Mesendoderm (in vitro differentiated cells): Measurements from ENCODE around the gene NDC1.

Experiments used
- DNase-seq: peaks from one replicate; pipeline ENCODE4 v3.0.0; 2013
- H2AK5ac ChIP-seq: 2 replicates; pipeline ENCODE4 v1.6.1; 2013; ENCODE audit warnings: low read length, inconsistent platforms
- H2BK120ac ChIP-seq: 2 replicates; pipeline ENCODE4 v1.6.1; 2013; ENCODE audit warnings: low read depth, mild to moderate bottlenecking, low read length, moderate library complexity, mixed read lengths
- H2BK15ac ChIP-seq: replicated peaks from 2 replicates; pipeline ENCODE4 v1.6.1; 2013; ENCODE audit warnings: low read depth, mild to moderate bottlenecking, moderate library complexity
- H2BK5ac ChIP-seq: 2 replicates; pipeline ENCODE4 v1.6.1; 2013; ENCODE audit warnings: low read length, inconsistent platforms
- H3K18ac ChIP-seq: 2 replicates; pipeline ENCODE4 v1.6.1; 2013; ENCODE audit warnings: mild to moderate bottlenecking, low read length, mixed read lengths
- H3K23ac ChIP-seq: one replicate; pipeline ENCODE4 v1.6.1; 2013; ENCODE audit warnings: low read length
- H3K27ac ChIP-seq: 2 replicates; pipeline ENCODE4 v1.5.1; 2013; ENCODE audit warnings: low read depth, mild to moderate bottlenecking, inconsistent platforms, low read length, moderate library complexity
- H3K27me3 ChIP-seq: 2 replicates; pipeline ENCODE4 v1.6.1; 2013; ENCODE audit warnings: low read length, control low read depth, mild to moderate bottlenecking, inconsistent platforms; ENCODE audit not compliant: insufficient read depth, poor library complexity
- H3K36me3 ChIP-seq: 2 replicates; pipeline ENCODE4 v1.6.1; 2013; ENCODE audit warnings: low read length, inconsistent platforms; ENCODE audit not compliant: control insufficient read depth, insufficient read depth
- H3K4ac ChIP-seq: one replicate; pipeline ENCODE4 v1.6.1; 2013; ENCODE audit warnings: low read depth, mild to moderate bottlenecking, low read length, moderate library complexity
- H3K4me1 ChIP-seq: 2 replicates; pipeline ENCODE4 v1.6.1; 2013; ENCODE audit warnings: low read depth, low read length, inconsistent platforms; ENCODE audit not compliant: control insufficient read depth
- H3K4me2 ChIP-seq: 2 replicates; pipeline ENCODE4 v1.6.1; 2013; ENCODE audit warnings: low read length
- H3K4me3 ChIP-seq: 2 replicates; pipeline ENCODE4 v1.5.1; 2013; ENCODE audit warnings: mild to moderate bottlenecking, low read length
- H3K56ac ChIP-seq: one replicate; pipeline ENCODE4 v1.6.1; 2013; ENCODE audit warnings: low read length
- H3K79me1 ChIP-seq: 2 replicates; pipeline ENCODE4 v1.6.1; 2013; ENCODE audit warnings: low read length, inconsistent platforms
- H3K79me2 ChIP-seq: 2 replicates; pipeline ENCODE4 v1.6.1; 2013; ENCODE audit warnings: mild to moderate bottlenecking, low read length; ENCODE audit not compliant: control insufficient read depth, insufficient read depth
- H3K9ac ChIP-seq: 2 replicates; pipeline ENCODE4 v1.6.1; 2013; ENCODE audit warnings: low read length, inconsistent platforms
- H4K5ac ChIP-seq: one replicate; pipeline ENCODE4 v1.6.1; 2013; ENCODE audit warnings: low read length
- H4K8ac ChIP-seq: one replicate; pipeline ENCODE4 v1.6.1; 2013; ENCODE audit warnings: low read depth, mild to moderate bottlenecking, control low read depth, low read length, moderate library complexity
- WGBS: extraction: QIAGEN DNeasy Blood & Tissue Kit; methylation state at CpG from one replicate; pipeline ENCODE4 v1.1.7; 2013; ENCODE audit warnings: low lambda C conversion rate, missing lambda C conversion rate; ENCODE audit not compliant: insufficient coverage; ENCODE audit errors: extremely low coverage; 5-methylcytosine and 5-hydroxymethylcytosine counted together

The NDC1 gene

DNA sequence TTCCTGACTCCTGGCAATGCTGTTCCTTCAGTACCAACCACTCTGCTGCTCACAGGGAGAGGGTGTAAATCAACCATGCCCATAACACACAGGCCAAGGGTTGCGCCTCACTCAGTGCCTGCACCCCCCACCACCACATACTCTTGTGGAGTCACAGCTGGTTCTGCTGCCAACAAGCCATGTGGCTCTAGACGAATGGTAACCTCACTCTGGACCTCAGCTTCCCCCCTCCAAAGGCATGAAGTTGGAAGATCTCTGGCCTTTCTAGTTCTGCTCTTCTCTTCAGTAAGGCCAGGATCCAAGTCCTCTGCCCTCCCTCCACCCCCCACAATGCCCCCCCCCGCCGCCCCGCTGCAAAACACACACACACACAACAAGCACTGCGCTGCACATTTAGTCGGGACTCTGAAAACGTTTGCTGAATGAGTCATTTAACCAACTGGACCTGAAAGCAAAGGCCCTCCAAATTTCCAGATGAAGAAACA is 97.4 kb downstream of the NDC1 start:
- Histone ChIP-seq H3K79me1 (no peaks in the 10 kb centered on the region), H2BK120ac (no peak overlapping the region), H2BK5ac (no peak overlapping the region), H2AK5ac (peak overlapping the region; percentile 48), H3K4me1 (peaks cover 13% of the 10 kb centered on the region), H3K27me3 (peaks cover 2% of the 10 kb centered on the region), H3K79me2 (peaks cover 7% of the 10 kb centered on the region), H2BK15ac (no peak overlapping the region), H3K9ac (no peak overlapping the region), H4K5ac (no peak overlapping the region), H3K36me3 (no peaks in the 10 kb centered on the region), H3K27ac (no peak overlapping the region), H3K18ac (no peak overlapping the region), H3K4ac (no peak overlapping the region), H3K56ac (no peak overlapping the region), H3K4me3 (no peak overlapping the region), H4K8ac (no peak overlapping the region), H3K23ac (no peak overlapping the region), H3K4me2 (no peak overlapping the region)
- DNase-seq, result no peak
- no CpG with 5 or more reads among the region's 8 CpGs for whole genome bisulfite sequencing

DNA sequence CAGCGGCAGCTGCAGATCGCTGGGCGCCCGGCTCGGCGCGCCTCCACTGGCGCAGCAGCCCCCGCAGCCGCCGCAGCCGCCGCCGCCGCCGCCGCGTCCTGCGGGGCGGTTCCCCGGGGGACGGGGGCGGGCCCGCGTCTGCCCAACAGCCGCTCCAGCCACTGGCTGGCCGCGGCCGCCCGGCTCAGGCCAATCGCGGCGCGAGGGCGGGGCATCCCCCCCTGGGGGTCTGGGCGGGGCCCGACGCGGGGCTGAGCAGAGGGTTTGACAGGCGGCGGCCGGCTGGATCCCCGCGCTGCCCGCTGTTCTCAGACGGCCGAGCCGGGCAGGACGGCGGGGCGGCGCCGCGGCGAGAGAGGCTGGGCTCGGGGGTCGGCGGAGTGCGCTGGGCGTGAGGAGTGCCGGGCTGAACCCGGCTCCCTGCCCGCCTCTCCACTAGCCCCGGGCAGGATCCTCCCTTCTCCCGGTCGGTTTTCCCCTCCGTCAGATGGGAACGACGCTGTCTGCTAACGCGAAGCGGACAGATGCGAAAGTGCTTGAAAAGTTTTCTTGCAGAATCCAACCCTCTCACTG is 98.9 kb downstream of the NDC1 start, which contains the start of gene GLIS1:
TSS of gene GLIS1 (minus strand) at position 56 of the 573 bp plus-strand sequence. CDS start 1,100 bp downstream, outside the sequence.
- no peak within 1 kb of the TSS for H2AK5ac ChIP-seq
- H3K79me2 ChIP-seq, result peaks cover 13% of the 10 kb centered on the region
- peaks cover 3% of the 10 kb centered on the region for H3K79me1 ChIP-seq
- peak within 1 kb of the TSS; percentile 80 for H3K9ac ChIP-seq
- no peak within 1 kb of the TSS for H2BK120ac ChIP-seq
- peaks cover 22% of the 10 kb centered on the region for H3K4me1 ChIP-seq
- peak within 1 kb of the TSS; percentile 21 for H2BK5ac ChIP-seq
- DNase-seq, result peak; percentile 93
- H3K4me2 ChIP-seq, result peak within 1 kb of the TSS; percentile 93
- H3K4me3 ChIP-seq, result peak within 1 kb of the TSS; percentile 52
- H3K27me3 ChIP-seq, result peaks cover 2% of the 10 kb centered on the region
- no peak within 1 kb of the TSS for H3K27ac ChIP-seq
- peak within 1 kb of the TSS; percentile 98 for H3K18ac ChIP-seq
- peak within 1 kb of the TSS; percentile 94 for H3K56ac ChIP-seq
- no peaks in the 10 kb centered on the region for H3K36me3 ChIP-seq
- no CpG with 5 or more reads among the region's 73 CpGs for WGBS
- H3K23ac ChIP-seq, result peak within 1 kb of the TSS; percentile 66
- H4K8ac ChIP-seq, result no peak within 1 kb of the TSS
- no peak within 1 kb of the TSS for H4K5ac ChIP-seq
- no peak within 1 kb of the TSS for H2BK15ac ChIP-seq
- peak within 1 kb of the TSS; percentile 28 for H3K4ac ChIP-seq

DNA sequence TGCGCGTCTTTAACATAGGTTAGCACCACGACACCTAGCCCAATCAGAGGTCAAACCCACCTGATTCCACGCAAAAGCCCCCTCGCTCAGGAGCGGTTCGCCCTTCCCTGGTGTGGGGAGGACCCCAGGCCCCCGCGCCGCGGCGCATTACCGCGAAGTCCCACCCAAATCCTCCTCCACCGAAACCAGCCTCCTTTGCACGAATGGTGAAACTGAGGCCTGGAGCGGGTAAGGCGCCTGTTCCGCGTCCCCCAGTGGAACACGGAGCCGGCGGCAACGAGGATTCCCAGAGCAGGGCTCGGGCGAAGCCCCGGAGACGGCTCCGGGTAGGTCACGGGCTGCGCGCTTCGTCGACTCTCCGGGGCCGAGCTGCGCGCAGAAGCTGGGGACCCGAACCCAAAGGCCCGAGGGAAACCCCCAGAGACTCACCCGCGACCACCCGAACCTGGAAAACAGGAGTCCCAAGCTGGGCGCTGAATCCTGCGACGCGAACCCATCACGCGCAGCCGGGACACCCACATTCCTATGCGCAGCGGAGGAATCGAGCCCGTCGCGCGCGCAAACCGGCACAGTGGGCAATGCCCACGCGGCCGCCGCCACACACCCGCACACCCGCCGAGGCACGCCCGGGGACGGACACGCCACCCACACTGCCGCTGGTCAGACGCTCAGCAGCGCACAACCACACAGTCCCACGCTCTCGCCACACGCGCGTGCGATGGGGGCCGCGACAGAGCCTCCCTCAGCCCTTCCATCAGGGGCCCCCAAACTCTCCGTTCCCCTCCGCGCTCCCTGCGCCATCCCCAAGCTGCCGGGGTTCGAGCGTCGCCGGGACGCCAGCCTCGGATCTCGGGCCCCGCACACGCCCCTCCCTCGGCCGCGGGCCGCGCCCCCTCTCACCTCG is 99.6 kb downstream of the NDC1 start:
- Histone ChIP-seq H3K27me3 (peaks cover 2% of the 10 kb centered on the region), H2AK5ac (no peak overlapping the region), H2BK120ac (no peak overlapping the region), H3K4me1 (peaks cover 22% of the 10 kb centered on the region), H3K4me3 (peak overlapping the region; percentile 52), H2BK15ac (no peak overlapping the region), H3K56ac (peak overlapping the region; percentile 94), H3K18ac (peak overlapping the region; percentile 98), H4K8ac (no peak overlapping the region), H3K36me3 (no peaks in the 10 kb centered on the region), H3K27ac (no peak overlapping the region), H2BK5ac (peak overlapping the region; percentile 21), H4K5ac (no peak overlapping the region), H3K79me1 (peaks cover 7% of the 10 kb centered on the region), H3K23ac (peak overlapping the region; percentile 66), H3K9ac (peak overlapping the region; percentile 80), H3K4me2 (peak overlapping the region; percentile 93), H3K4ac (peak overlapping the region; percentile 28), H3K79me2 (peaks cover 21% of the 10 kb centered on the region)
- DNase-seq, result no peak
- no CpG with 5 or more reads among the region's 101 CpGs for WGBS

DNA sequence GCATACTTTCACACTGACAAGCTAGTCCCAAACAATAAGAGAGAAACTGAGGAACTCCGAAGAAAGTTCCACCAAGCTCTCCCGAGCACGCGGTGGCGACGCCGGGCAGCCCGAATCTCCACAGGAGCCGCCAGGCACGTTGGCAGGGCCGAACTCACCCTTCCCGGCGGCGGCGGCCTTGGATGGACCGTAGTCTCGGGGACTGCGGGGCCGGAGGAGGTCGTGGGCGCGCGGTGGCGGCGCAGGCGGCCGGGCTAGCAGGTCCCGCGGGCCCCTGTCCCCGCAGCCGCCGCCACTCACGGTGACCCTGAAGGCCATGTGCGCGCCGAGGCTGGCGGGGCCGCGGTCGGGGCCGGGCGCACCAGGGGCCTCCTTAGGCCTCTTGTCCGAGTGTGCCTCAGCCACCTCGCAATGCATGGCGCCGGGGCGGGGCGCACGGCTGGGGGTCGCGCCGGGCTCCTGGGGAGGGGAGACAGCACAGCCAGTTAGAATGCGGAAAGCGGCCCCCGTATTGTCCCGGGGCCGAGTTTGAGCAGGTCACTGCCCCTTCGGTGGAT is 100.4 kb downstream of the NDC1 start:
- H3K36me3 ChIP-seq, result no peaks in the 10 kb centered on the region
- H3K4me3 ChIP-seq, result peak overlapping the region; percentile 52
- H3K27ac ChIP-seq, result no peak overlapping the region
- peak overlapping the region; percentile 93 for H3K4me2 ChIP-seq
- peak overlapping the region; percentile 94 for H3K56ac ChIP-seq
- H3K4me1 ChIP-seq, result peaks cover 22% of the 10 kb centered on the region
- H4K8ac ChIP-seq, result no peak overlapping the region
- no peak overlapping the region for H2BK15ac ChIP-seq
- peak overlapping the region; percentile 98 for H3K18ac ChIP-seq
- H3K9ac ChIP-seq, result peak overlapping the region; percentile 80
- H3K4ac ChIP-seq, result peak overlapping the region; percentile 28
- H3K23ac ChIP-seq, result no peak overlapping the region
- peaks cover 2% of the 10 kb centered on the region for H3K27me3 ChIP-seq
- no peak overlapping the region for H2BK5ac ChIP-seq
- H4K5ac ChIP-seq, result no peak overlapping the region
- H3K79me1 ChIP-seq, result peaks cover 7% of the 10 kb centered on the region
- no peak overlapping the region for H2AK5ac ChIP-seq
- H2BK120ac ChIP-seq, result peak overlapping the region; percentile 35
- peaks cover 23% of the 10 kb centered on the region for H3K79me2 ChIP-seq
- no CpG with 5 or more reads among the region's 58 CpGs for WGBS
- DNase-seq, result peak; percentile 75

DNA sequence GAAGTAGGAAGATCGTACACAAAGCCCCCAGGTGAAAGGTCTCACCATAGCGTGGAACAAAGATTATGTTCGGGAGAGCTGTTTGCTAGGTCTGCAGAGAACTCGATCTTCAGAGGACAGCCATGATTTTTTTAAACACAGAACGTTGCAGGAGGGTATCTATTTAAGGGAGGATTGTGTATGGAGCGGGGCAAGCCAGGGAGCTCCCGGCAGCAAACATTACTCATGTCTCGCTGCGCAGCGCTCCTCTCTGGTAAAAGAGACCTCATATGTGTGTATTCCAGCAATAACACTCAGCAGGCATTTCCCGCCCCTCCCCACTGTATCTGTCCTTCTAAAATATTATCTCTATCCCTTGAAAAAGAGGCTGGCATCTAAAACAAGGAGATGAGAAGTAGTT is 101.8 kb downstream of the NDC1 start:
- Histone ChIP-seq H3K79me2 (peaks cover 28% of the 10 kb centered on the region), H3K4me2 (no peak overlapping the region), H4K5ac (no peak overlapping the region), H2BK15ac (no peak overlapping the region), H2BK120ac (no peak overlapping the region), H3K18ac (no peak overlapping the region), H3K4ac (peak overlapping the region; percentile 20), H3K27ac (no peak overlapping the region), H2AK5ac (no peak overlapping the region), H3K4me1 (peaks cover 24% of the 10 kb centered on the region), H3K79me1 (peaks cover 9% of the 10 kb centered on the region), H3K9ac (peak overlapping the region; percentile 5), H2BK5ac (no peak overlapping the region), H3K4me3 (no peak overlapping the region), H3K56ac (peak overlapping the region; percentile 72), H3K23ac (no peak overlapping the region), H3K27me3 (peaks cover 2% of the 10 kb centered on the region), H3K36me3 (no peaks in the 10 kb centered on the region), H4K8ac (no peak overlapping the region)
- WGBS, result no CpG with 5 or more reads among the region's 11 CpGs
- DNase-seq, result no peak
